OCI-LY7 (cell line): ENCODE data around the gene TMEM18. TPM values are rescaled to one million over a fixed set of nuclear protein-coding genes. Genes with fewer than 3 reads are reported as not detected.

Experiments used
- BruUV-seq: library from RNA; stranded (reverse); fragments of 400-500 nt; replicated peaks from 2 replicates; lab custom pipeline; 2021; lab: Mats Ljungman, UMichigan
- CTCF ChIA-PET: fragments of 300-600 bp; sonication (Branson Sonifier 250); formaldehyde crosslinking; loops from one replicate; lab custom pipeline; 2022; ENCODE audit warnings: antibody characterized with exemption; ENCODE audit not compliant: unreplicated experiment; lab: Charles Lee
- POLR2A ChIA-PET: fragments of 300-600 bp; sonication (Branson Sonifier 250); formaldehyde crosslinking; loops from one replicate; lab custom pipeline; 2022; ENCODE audit warnings: antibody characterized with exemption; lab: Charles Lee
- DNase-seq: peaks from one replicate; pipeline ENCODE4 v3.0.0-alpha.2; 2015; ENCODE audit warnings: low spot score
- H2AFZ ChIP-seq: fragments of 200-600 bp; sonication (generic), shearing (Covaris generic); 2 replicates; pipeline ENCODE4 v1.6.1; 2014; ENCODE audit warnings: mild to moderate bottlenecking, antibody characterized with exemption, low read length, moderate library complexity
- H3K27ac ChIP-seq: fragments of 200-600 bp; sonication (generic); 2 replicates; pipeline ENCODE4 v1.5.1; 2014; ENCODE audit warnings: mixed run types, low read depth, mild to moderate bottlenecking, moderate library complexity, low read length, inconsistent platforms; ENCODE audit not compliant: poor library complexity, severe bottlenecking
- H3K36me3 ChIP-seq: fragments of 200-600 bp; sonication (generic); 2 replicates; pipeline ENCODE4 v1.6.1; 2014; ENCODE audit warnings: mild to moderate bottlenecking, antibody characterized with exemption, low read length, moderate library complexity, mixed read lengths; ENCODE audit not compliant: insufficient read depth
- H3K4me1 ChIP-seq: fragments of 200-600 bp; sonication (generic); 2 replicates; pipeline ENCODE4 v1.5.1; 2014; ENCODE audit warnings: mild to moderate bottlenecking, low read length; ENCODE audit not compliant: insufficient read depth, poor library complexity, severe bottlenecking
- H3K4me2 ChIP-seq: fragments of 200-600 bp; sonication (generic); 2 replicates; pipeline ENCODE4 v1.6.1; 2014; ENCODE audit warnings: mild to moderate bottlenecking, low read length
- H3K4me3 ChIP-seq: fragments of 200-600 bp; sonication (generic); 2 replicates; pipeline ENCODE4 v1.5.1; 2014; ENCODE audit warnings: mild to moderate bottlenecking, low read depth, low read length; ENCODE audit not compliant: poor library complexity, severe bottlenecking
- H3K79me2 ChIP-seq: fragments of 200-600 bp; sonication (generic); 2 replicates; pipeline ENCODE4 v1.6.1; 2016; ENCODE audit warnings: low read depth, mild to moderate bottlenecking, low read length, moderate library complexity, mixed read lengths; ENCODE audit not compliant: insufficient read depth
- H3K9me2 ChIP-seq: fragments of 200-600 bp; sonication (generic); 2 replicates; pipeline ENCODE4 v1.6.1; 2016; ENCODE audit warnings: mild to moderate bottlenecking, low read length, mixed read lengths; ENCODE audit not compliant: insufficient read depth
- H3K9me3 ChIP-seq: fragments of 200-600 bp; sonication (generic); 2 replicates; pipeline ENCODE4 v1.6.1; 2014; ENCODE audit warnings: mild to moderate bottlenecking, mixed run types, low read length, mixed read lengths
- H4K20me1 ChIP-seq: fragments of 200-600 bp; sonication (generic); 2 replicates; pipeline ENCODE4 v1.6.1; 2014; ENCODE audit warnings: mild to moderate bottlenecking, antibody characterized with exemption, low read length, moderate library complexity, mixed read lengths; ENCODE audit not compliant: insufficient read depth
- CTCF ChIP-seq: fragments of 200-600 bp; sonication (generic); conservative IDR thresholded peaks from 2 replicates; pipeline ENCODE4 v1.5.1; 2014; ENCODE audit warnings: mild to moderate bottlenecking, antibody characterized with exemption, low read length, moderate library complexity, mixed read lengths
- EZH2phosphoT487 ChIP-seq: fragments of 200-600 bp; sonication (generic); IDR thresholded peaks from 2 replicates; pipeline ENCODE4 v1.6.1; 2018; ENCODE audit warnings: low read depth, borderline replicate concordance, mild to moderate bottlenecking, mixed run types, antibody characterized with exemption, low read length, moderate library complexity, mixed read lengths
- intact Hi-C: fragments of 100-400 bp; cut with micrococcal nuclease; formaldehyde crosslinking; loops from one replicate; pipeline ENCODE4 v1.10.0; 2022; ENCODE audit not compliant: unreplicated experiment
- total RNA-seq, 2 experiments: library from RNA; depleted of rRNA in 1 of 2; stranded (reverse); fragments of >200 nt in 1 of 2; shearing (Covaris generic) in 1 of 2; gene quantifications; 2 replicates each; pipeline ENCODE4 v1.2.3, GENCODE V29; 2014 to 2022

The TMEM18 gene
- total RNA-seq, 2 experiments from 2014 or later, result 18.2 to 31.1 TPM

- CTCF ChIA-PET, result no interaction called here
- intact Hi-C loops, result no loop called here
These were observed 50.5 kb downstream of the TMEM18 start for GRCh38 chr2:626491-627339.

GRCh38 chr2:625415-626333 is 51.5 kb downstream of the TMEM18 start:
- CTCF ChIA-PET, result no interaction called here

More at GRCh38 chr2:626491-627339, 50.5 kb downstream of the TMEM18 start:
- no peaks in the 10 kb centered on the region for H3K79me2 ChIP-seq
- H3K27ac ChIP-seq, result no peak overlapping the region
- H3K4me1 ChIP-seq, result no peaks in the 10 kb centered on the region
- H3K4me3 ChIP-seq, result no peak overlapping the region
- DNase-seq, result no peak
- no peaks in the 10 kb centered on the region for H4K20me1 ChIP-seq
- no peaks in the 10 kb centered on the region for H3K9me2 ChIP-seq
- BruUV-seq, result no TSS peak
- TF ChIP-seq EZH2phosphoT487 (no peak), CTCF (no peak)
- POLR2A ChIA-PET, result no interaction called here
- no peaks in the 10 kb centered on the region for H3K36me3 ChIP-seq
- no peaks in the 10 kb centered on the region for H3K9me3 ChIP-seq
- H3K4me2 ChIP-seq, result no peak overlapping the region
- H2AFZ ChIP-seq, result no peak overlapping the region

More at GRCh38 chr2:625415-626333, 51.5 kb downstream of the TMEM18 start:
- intact Hi-C loops, result no loop called here
- no peaks in the 10 kb centered on the region for H4K20me1 ChIP-seq
- H3K27ac ChIP-seq, result no peak overlapping the region
- TF ChIP-seq CTCF (no peak), EZH2phosphoT487 (no peak)
- H3K79me2 ChIP-seq, result no peaks in the 10 kb centered on the region
- no peaks in the 10 kb centered on the region for H3K36me3 ChIP-seq
- H3K9me3 ChIP-seq, result no peaks in the 10 kb centered on the region
- no peaks in the 10 kb centered on the region for H3K4me1 ChIP-seq
- H3K4me3 ChIP-seq, result no peak overlapping the region
- H2AFZ ChIP-seq, result no peak overlapping the region
- no peaks in the 10 kb centered on the region for H3K9me2 ChIP-seq
- H3K4me2 ChIP-seq, result no peak overlapping the region
- no TSS peak for BruUV-seq
- POLR2A ChIA-PET, result interaction anchor here (0.7 kb wide), 1 partner anchor 29 kb away, joined by 4 read pairs; no protein-coding TSS in a partner anchor
- DNase-seq, result no peak
